ENCODE data around the gene AKAP13.

DNA sequence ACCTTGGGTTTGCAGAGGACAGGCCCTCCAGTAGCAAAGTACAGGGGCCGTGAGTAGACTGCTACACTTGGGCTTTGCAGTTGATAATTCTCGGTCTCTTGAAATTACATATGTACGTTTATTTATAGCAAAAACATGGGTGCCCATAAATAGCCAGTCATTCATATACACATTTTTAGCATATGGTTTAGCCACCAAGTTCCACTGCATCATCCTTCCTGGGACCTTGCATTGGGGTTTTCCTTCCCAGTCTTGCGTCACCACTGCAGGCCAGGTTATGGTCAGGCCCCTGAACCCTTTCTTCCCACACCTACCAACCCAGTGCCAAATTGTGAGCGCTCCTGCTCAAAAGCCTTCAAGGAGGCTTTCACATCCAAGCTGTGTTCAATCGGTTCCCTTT, 401.7 kb downstream of the AKAP13 start:
- TF ChIP-seq POLR2AphosphoS5 (IDR thresholded peaks at IDR 0.05; ENCODE audit: low read depth, low read length) (no peak), POLR2A (IDR thresholded peaks at IDR 0.05; ENCODE audit: low read depth, low read length) (no peak), TAF1 (IDR thresholded peaks at IDR 0.05; ENCODE audit: low read depth, low read length) (no peak), POU2F2 (IDR thresholded peaks at IDR 0.05; ENCODE audit: low read depth, low read length) (no peak), SPI1 (IDR thresholded peaks at IDR 0.05; ENCODE audit: low read depth, low read length) (no peak), PAX5 (IDR thresholded peaks at IDR 0.05; ENCODE audit: insufficient read depth, low read length, severe bottlenecking) (no peak)

Data from GM12891 (cell line).